Right lobe of liver (tissue), 6 donors: Measurements from ENCODE around the gene NIT2. TPM values are rescaled to one million over a fixed set of nuclear protein-coding genes. Genes with fewer than 3 reads are reported as not detected.

Source experiments
- ATAC-seq, 4 donors: fragments of 200-7000 bp; cut with Tn5 transposase; one replicate each; pipeline ENCODE4 v1.9.1; 2020; ENCODE audit warnings: mild to moderate bottlenecking in 4 of 4, moderate library complexity in 4 of 4
- DNase-seq, 3 donors: peaks; one replicate each; pipeline ENCODE4 v3.0.0-alpha.2; 2020
- H3K27ac ChIP-seq, 3 donors: fragments of 200-600 bp; one replicate each; pipeline ENCODE4 v1.8.0; 2022
- H3K27me3 ChIP-seq, 2 donors: fragments of 200-600 bp; one replicate each; pipeline ENCODE4 v1.8.0; 2022
- H3K36me3 ChIP-seq, 4 donors: fragments of 200-600 bp; sonication (generic) in 1 of 4; one replicate each; pipeline versions ENCODE4 v1.5.1 to v1.8.0; 2017 to 2022; ENCODE audit warnings: control low read depth in 1 of 4
- H3K4me1 ChIP-seq, 4 donors: fragments of 200-600 bp; sonication (generic) in 1 of 4; one replicate each; pipeline versions ENCODE4 v1.5.1 to v1.8.0; 2017 to 2022; ENCODE audit warnings: control low read depth in 1 of 4
- H3K4me3 ChIP-seq, 3 donors: fragments of 200-600 bp; one replicate each; pipeline ENCODE4 v1.8.0; 2022
- H3K9me3 ChIP-seq, 4 donors: fragments of 200-600 bp; sonication (generic) in 1 of 4; one replicate each; pipeline versions ENCODE4 v1.5.1 to v1.8.0; 2017 to 2022; ENCODE audit warnings: control low read depth in 1 of 4
- POLR2A ChIP-seq: fragments of 450-650 bp; IDR thresholded peaks from one replicate; pipeline ENCODE4 v1.6.1; 2017; ENCODE audit warnings: antibody characterized with exemption, mild to moderate bottlenecking
- WGBS: methylation state at CpG from one replicate; pipeline ENCODE4 v1.1.6; 2018; ENCODE audit warnings: low coverage, low lambda C conversion rate; ENCODE audit not compliant: insufficient coverage; ENCODE audit errors: missing lambda C conversion rate; 5-methylcytosine and 5-hydroxymethylcytosine counted together
- intact Hi-C, 2 donors: fragments of 100-400 bp; cut with DNase I; formaldehyde crosslinking; loops; one replicate each; pipeline versions ENCODE4 v1.11.2 to v1.14.1; 2022
- total RNA-seq, 6 experiments: library from RNA; depleted of rRNA in 2 of 6; stranded (reverse); fragments of >200 nt in 2 of 6; fragmentation: NEBNext Ultra II Directional in 3 of 6; extraction: Animal tissue kit (Norgen Biotek cat#: 25700) in 3 of 6; gene quantifications; one replicate each; pipeline versions ENCODE4 v1.1.0 to v1.2.4, GENCODE V29; 2016 to 2023
- TF ChIP-seq, protein P1 (sequence below), 4 donors: fragments of 200-600 bp in 3 of 4; fragments of 450-650 bp in 1 of 4; IDR thresholded peaks; one replicate each; pipeline versions ENCODE4 v1.5.1 to v1.8.0; 2016 to 2022; ENCODE audit warnings: antibody characterized with exemption in 4 of 4, mild to moderate bottlenecking in 2 of 4
- donor health status: DM: no; HTN: yes; CAD: no.
- donor health status: DM: no; HTN: no; CAD: no.
- donor health status: DM: no; HTN: no; CAD: no.
- donor health status: DM: no; HTN: yes; CAD: no.
- donor health status: DM: no; HTN: yes; CAD: no.

NIT2 gene
- total RNA-seq, 6 experiments from 2014 or later: 43.5 to 141 (median 103) TPM

DNA sequence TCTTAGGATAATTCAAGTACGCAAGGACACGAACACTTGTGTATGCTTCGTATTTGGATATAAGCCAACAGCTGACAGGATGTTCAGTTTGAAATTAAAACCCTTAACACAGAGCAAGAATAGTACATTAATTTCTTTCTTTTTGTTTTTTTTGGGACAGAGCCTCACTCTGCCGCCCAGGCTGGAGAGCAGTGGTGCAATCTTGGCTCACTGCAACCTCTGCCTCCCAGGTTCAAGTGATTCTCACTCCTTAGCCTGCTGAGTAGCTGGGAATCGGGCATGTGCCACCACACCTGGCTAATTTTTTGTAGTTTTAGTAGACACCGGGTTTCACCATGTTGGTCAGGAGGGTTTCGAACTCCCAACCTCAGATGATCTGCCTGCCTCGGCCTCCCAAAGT lies 33.9 kb downstream of the NIT2 start:
- peaks cover 0 to 21% (median 0%) of the 10 kb centered on the region in 4 donors for H3K4me1 ChIP-seq
- no peaks in the 10 kb centered on the region for H3K27me3 ChIP-seq
- DNase-seq (no peak), ATAC-seq (peak in 3 of 4 donors; percentile 23 to 60 (median 44))
- WGBS: 54% methylated on average over 7 of the region's 8 CpGs
- H3K9me3 ChIP-seq: no peaks in the 10 kb centered on the region
- no peak overlapping the region for H3K27ac ChIP-seq
- no peak overlapping the region for H3K4me3 ChIP-seq
- TF ChIP-seq, protein P1, sequence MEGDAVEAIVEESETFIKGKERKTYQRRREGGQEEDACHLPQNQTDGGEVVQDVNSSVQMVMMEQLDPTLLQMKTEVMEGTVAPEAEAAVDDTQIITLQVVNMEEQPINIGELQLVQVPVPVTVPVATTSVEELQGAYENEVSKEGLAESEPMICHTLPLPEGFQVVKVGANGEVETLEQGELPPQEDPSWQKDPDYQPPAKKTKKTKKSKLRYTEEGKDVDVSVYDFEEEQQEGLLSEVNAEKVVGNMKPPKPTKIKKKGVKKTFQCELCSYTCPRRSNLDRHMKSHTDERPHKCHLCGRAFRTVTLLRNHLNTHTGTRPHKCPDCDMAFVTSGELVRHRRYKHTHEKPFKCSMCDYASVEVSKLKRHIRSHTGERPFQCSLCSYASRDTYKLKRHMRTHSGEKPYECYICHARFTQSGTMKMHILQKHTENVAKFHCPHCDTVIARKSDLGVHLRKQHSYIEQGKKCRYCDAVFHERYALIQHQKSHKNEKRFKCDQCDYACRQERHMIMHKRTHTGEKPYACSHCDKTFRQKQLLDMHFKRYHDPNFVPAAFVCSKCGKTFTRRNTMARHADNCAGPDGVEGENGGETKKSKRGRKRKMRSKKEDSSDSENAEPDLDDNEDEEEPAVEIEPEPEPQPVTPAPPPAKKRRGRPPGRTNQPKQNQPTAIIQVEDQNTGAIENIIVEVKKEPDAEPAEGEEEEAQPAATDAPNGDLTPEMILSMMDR (IDR thresholded peaks at IDR 0.05): no peak
- TF ChIP-seq POLR2A: no peak
- intact Hi-C loops: no loop called here
- H3K36me3 ChIP-seq: peaks cover 0 to 55% (median 7%) of the 10 kb centered on the region in 4 donors

DNA sequence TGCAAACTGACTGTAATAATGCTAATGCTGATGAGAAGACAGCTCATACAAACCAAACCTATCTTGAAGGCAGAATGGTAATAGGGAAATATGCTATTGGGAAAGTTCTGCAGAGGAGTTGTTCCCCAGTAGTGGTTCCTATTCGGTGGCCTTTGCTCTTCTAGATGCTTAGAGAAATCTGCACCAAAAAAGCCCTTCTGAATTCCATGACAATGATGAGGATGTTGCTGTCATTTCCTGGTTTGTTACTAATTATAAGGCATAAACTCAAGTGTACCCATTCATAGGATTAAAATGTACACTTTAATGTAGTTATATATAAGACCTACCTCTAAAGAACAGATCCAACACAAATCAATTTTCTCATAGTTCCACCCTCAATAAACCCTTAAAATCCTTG lies 36.2 kb downstream of the NIT2 start:
- no peak for TF ChIP-seq POLR2A
- TF ChIP-seq, protein P1 (IDR thresholded peaks at IDR 0.05): no peak
- Histone ChIP-seq H3K4me1 (peaks cover 0 to 41% (median 4%) of the 10 kb centered on the region in 4 donors), H3K27ac (no peak overlapping the region), H3K27me3 (no peaks in the 10 kb centered on the region), H3K36me3 (peaks cover 0 to 48% (median 5%) of the 10 kb centered on the region in 4 donors), H3K4me3 (no peak overlapping the region), H3K9me3 (no peaks in the 10 kb centered on the region)
- DNase-seq (no peak), ATAC-seq (no peak)
- WGBS: 89% methylated on average over 1 of the region's 1 CpG
- intact Hi-C loops: no loop called here

DNA sequence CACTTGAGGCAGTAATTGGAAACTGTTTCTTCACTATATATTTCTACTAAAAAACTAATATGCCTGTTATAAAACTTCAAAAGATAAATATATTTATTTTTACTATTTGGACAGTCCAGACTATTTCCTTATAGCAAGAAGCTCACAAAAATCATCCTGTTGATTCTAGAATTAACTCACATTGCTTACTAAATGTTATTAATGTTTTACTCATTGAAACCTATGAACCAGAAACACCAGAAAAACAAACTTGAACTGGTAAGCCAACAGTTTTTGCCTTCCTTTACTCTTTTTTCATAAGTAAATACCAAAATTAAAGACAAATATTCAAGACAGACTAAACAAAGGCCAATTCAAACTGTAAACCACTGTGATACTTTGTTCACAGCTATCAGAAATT lies 40.0 kb downstream of the NIT2 start:
- Histone ChIP-seq H3K27me3 (no peaks in the 10 kb centered on the region), H3K9me3 (no peaks in the 10 kb centered on the region), H3K4me1 (peaks cover 0 to 22% (median 4%) of the 10 kb centered on the region in 4 donors), H3K36me3 (peaks cover 7 to 49% (median 16%) of the 10 kb centered on the region in 4 donors), H3K4me3 (no peak overlapping the region), H3K27ac (peak overlapping the region in 2 of 3 donors; percentile 34 to 52)
- DNase-seq (no peak), ATAC-seq (peak; percentile 20 to 73 (median 40))
- intact Hi-C loops: no loop called here
- TF ChIP-seq, protein P1 (IDR thresholded peaks at IDR 0.05): no peak
- TF ChIP-seq POLR2A: no peak

DNA sequence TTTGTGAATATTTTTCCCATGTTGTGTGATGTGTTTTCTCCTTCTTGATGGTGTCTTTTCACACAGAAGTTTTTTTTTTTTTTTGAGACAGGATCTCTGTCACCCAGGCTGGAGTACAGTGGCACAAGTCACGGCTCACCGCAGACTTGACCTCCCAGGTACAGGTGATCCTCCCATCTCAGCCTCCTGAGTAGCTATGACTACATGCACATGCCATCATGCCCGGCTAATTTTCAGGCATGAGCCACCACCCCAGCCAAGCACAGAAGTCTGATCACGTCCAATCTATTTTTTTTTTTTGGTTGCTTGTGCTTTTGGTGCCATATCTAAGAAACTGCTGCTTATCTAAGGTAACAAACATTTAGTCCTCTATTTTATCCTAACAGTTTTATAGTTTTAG lies 41.7 kb downstream of the NIT2 start:
- Histone ChIP-seq H3K27ac (no peak overlapping the region), H3K4me1 (peaks cover 0 to 22% (median 4%) of the 10 kb centered on the region in 4 donors), H3K4me3 (no peak overlapping the region), H3K27me3 (no peaks in the 10 kb centered on the region), H3K9me3 (no peaks in the 10 kb centered on the region), H3K36me3 (peaks cover 5 to 57% (median 21%) of the 10 kb centered on the region in 4 donors)
- no peak for ATAC-seq
- DNase-seq: no peak
- intact Hi-C loops: no loop called here
- TF ChIP-seq POLR2A: no peak
- TF ChIP-seq, protein P1 (IDR thresholded peaks at IDR 0.05): no peak
- 94% methylated on average over 4 of the region's 4 CpGs for WGBS
